Duodenal mucosa (tissue), 2 donors: ENCODE measurements around the gene ATAD3B.

Experiments
- H3K27ac ChIP-seq: one replicate; pipeline ENCODE4 v1.7.0; 2013; ENCODE audit warnings: low read depth, low read length
- H3K27me3 ChIP-seq, 2 donors: one replicate each; pipeline ENCODE4 v1.7.0; 2013; ENCODE audit warnings: low read length in 2 of 2, control low read depth in 1 of 2; ENCODE audit not compliant: insufficient read depth in 2 of 2, control insufficient read depth in 1 of 2
- H3K36me3 ChIP-seq, 2 donors: one replicate each; pipeline ENCODE4 v1.7.0; 2013; ENCODE audit warnings: low read length in 2 of 2, control low read depth in 1 of 2; ENCODE audit not compliant: insufficient read depth in 2 of 2, control insufficient read depth in 1 of 2
- H3K4me1 ChIP-seq, 2 donors: one replicate each; pipeline ENCODE4 v1.7.0; 2013; ENCODE audit warnings: low read length in 2 of 2, control low read depth in 1 of 2; ENCODE audit not compliant: insufficient read depth in 2 of 2, control insufficient read depth in 1 of 2
- H3K4me3 ChIP-seq, 2 donors: one replicate each; pipeline ENCODE4 v1.7.0; 2013; ENCODE audit warnings: low read length in 2 of 2, low read depth in 1 of 2
- H3K9ac ChIP-seq, 2 donors: one replicate each; pipeline ENCODE4 v1.7.0; 2013; ENCODE audit warnings: low read length in 2 of 2, low read depth in 1 of 2
- H3K9me3 ChIP-seq, 2 donors: one replicate each; pipeline ENCODE4 v1.7.0; 2013; ENCODE audit warnings: low read length in 2 of 2, control low read depth in 1 of 2; ENCODE audit not compliant: control insufficient read depth in 1 of 2

The ATAD3B gene

DNA sequence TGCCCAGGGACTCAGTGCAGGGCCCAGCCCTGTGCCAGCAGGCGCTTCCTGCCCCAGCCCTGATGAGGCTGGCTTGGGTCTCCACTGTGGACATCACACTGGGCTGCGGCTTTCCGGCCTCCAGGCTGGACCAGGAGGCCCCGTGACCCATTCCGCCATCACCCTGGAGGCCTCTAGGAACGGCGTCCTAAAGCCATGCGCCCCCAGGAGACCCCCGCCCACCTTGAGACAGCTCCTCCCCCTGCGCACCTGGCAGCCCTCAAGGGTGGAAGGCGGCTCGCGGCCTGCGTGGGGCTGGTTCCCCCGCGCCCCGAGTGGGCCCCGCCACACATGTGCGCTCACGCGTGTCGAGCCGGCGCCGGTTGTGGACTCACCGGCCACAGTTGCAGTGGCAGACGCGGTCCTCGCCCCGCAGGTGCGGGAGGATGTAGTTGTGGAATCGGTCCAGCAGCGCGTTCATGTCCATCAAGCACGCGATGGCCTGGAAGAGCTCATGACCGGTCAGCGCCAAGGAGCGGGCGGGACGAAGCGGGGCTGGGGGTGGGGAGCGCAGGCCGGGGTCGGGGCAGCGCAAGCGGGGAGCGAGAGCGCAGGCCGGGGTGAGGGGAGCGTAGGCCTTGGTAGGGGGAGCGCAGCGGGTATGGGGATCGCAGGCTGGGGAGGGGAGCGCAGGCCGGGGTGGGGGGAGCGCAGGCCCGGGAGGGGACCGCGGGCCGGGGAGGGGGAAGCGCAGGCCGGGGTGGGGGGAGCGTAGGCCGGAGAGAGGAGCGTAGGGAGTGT, 67.9 kb downstream of the ATAD3B start:
- Histone ChIP-seq H3K27ac (peak overlapping the region; percentile 3), H3K9me3 (no peaks in the 10 kb centered on the region), H3K4me3 (peak overlapping the region; percentile 8 to 45)

DNA sequence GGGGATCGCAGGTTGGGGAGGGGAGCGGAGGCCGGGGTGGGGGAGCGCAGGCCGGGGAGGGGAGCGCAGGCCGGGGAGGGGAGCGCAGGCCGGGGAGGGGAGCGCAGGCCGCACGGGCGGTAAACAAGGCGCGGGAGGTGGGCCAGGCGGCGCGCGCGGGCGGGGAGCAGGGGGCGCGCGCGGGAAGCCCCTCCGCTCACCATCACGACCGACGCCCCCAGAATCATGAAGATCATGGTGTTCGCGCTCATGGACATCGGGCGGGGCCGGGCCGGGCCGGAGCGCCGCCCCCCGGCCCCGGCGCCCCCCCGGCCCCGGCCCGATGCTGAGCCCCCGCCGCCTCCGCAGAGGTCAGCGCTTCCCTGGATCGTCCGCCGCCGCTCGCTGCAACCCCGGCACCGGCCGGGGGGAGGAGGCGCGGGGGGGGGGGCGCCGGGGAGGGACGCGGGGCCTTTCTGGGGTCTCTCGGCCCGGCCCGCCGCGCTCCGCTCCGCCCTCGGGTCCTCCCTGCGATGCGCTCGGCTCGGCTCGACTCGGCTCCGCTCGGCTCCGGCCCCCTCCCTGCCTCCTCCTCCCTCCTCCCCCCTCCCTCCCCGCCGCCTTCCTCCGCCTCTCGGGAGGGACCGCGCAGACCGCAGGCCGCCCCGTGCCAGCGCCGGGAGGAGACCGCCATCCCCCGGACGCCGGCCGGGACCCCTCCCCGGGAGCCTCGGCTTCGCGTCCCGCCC, 68.7 kb downstream of the ATAD3B start, which contains the start of gene TMEM240:
Gene TMEM240, minus strand, starts transcription at position 535 of the 728 bp plus-strand sequence. Its CDS starts 278 bp downstream, at position 257.
- H3K27me3 ChIP-seq, result peaks cover 0 to 4% of the 10 kb centered on the region in 2 donors
- H3K9ac ChIP-seq, result no peak within 1 kb of the TSS
- peaks cover 0 to 23% of the 10 kb centered on the region in 2 donors for H3K36me3 ChIP-seq
- H3K4me1 ChIP-seq, result peaks cover 0 to 10% of the 10 kb centered on the region in 2 donors
- H3K4me3 ChIP-seq, result peak within 1 kb of the TSS; percentile 8 to 45
- no peaks in the 10 kb centered on the region for H3K9me3 ChIP-seq
- peak within 1 kb of the TSS; percentile 3 for H3K27ac ChIP-seq

More for the DNA sequence above, 67.9 kb downstream of the ATAD3B start:
- Histone ChIP-seq H3K27me3 (peaks cover 0 to 4% of the 10 kb centered on the region in 2 donors), H3K36me3 (peaks cover 0 to 23% of the 10 kb centered on the region in 2 donors), H3K4me1 (peaks cover 0 to 10% of the 10 kb centered on the region in 2 donors), H3K9ac (no peak overlapping the region)

DNA sequence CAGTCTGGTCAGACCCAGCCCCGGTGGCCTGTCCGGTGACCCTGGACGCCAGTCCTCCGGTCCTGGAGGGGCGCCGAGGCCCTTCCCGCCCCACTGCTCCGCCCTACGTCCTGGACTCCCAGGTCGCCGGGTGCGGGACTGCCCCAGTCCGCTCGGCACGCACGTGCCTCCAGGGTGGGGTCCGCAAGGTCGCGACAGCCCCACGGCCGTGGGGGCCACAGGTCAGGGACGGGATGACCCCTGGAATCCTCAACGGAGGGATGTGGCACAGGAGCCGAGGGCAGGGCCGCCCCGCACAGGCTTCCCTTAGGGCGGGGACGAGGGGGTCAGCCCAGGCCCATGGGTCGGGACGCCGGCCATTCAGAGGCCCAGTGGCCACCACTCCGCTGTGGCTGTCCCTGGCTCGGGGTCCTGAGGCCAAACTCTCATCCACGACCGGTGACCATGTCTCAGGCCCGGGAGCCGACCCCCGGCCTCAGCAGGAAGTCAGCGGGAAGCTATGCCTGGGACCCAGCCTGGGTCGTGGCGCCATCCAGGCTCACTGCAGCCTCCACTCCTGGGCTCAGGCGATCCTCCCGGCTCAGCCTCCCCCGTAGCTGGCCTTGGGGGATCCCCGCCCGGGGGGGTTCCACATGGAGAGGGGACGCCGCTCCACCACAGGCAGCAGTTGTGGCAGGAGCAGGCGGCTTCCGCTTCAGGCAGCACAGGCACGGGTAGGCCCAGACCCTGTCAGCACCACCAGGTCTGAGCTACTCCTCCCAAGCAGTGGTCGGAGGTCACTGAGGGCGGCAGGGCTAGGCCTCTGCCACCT, 69.5 kb downstream of the ATAD3B start:
- H3K9ac ChIP-seq, result no peak overlapping the region
- peaks cover 0 to 23% of the 10 kb centered on the region in 2 donors for H3K36me3 ChIP-seq
- peaks cover 0 to 10% of the 10 kb centered on the region in 2 donors for H3K4me1 ChIP-seq
- H3K9me3 ChIP-seq, result no peaks in the 10 kb centered on the region
- H3K4me3 ChIP-seq, result peak overlapping the region in 1 of 2 donors; percentile 28
- no peak overlapping the region for H3K27ac ChIP-seq
- peaks cover 0 to 4% of the 10 kb centered on the region in 2 donors for H3K27me3 ChIP-seq

DNA sequence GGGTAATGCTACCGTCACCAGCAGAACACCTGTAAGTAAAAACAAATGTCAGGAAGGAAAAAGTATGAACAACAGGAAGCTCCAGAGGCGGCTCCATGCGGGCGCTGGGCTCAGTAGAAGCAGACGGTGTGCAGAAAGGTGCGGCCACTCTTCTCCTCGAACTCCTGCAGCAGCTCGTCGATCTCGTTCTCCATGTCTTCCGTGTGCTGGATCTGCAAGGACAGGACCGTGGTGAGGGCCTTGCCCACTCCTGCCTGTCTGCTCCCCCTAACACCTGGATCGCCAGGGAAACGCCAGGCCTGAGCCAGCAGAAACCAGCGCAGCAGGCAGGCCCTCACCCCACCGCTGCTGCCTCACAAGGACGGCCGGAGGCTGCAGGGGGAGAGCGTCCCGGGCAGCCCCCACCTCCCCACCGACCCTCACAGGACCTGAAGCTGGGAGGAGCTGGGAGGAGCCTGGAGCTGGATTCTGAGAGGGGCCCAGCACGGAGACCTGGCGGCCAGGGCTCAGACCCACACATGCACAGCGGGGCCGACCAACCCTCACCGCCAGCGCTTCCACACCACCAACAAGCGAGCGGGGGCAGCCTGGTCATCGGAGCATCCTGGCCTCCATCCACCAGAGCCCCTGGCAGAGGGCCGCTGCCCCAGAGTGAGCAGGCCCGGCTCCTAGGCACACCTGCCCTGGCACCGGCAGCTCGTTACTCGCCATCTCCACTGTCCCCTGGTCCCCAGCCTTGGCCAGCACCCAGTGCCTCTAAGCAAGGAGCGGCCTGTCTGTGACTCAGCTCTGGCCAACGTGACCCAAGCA, 70.6 kb downstream of the ATAD3B start:
- H3K9ac ChIP-seq, result no peak overlapping the region
- peaks cover 0 to 4% of the 10 kb centered on the region in 2 donors for H3K27me3 ChIP-seq
- no peak overlapping the region for H3K27ac ChIP-seq
- peaks cover 0 to 10% of the 10 kb centered on the region in 2 donors for H3K4me1 ChIP-seq
- peaks cover 0 to 24% of the 10 kb centered on the region in 2 donors for H3K36me3 ChIP-seq
- H3K9me3 ChIP-seq, result no peaks in the 10 kb centered on the region
- H3K4me3 ChIP-seq, result no peak overlapping the region

GRCh38 chr1:1542766-1543705, 71.5 kb downstream of the ATAD3B start:
- Histone ChIP-seq H3K27me3 (peaks cover 0 to 4% of the 10 kb centered on the region in 2 donors), H3K9me3 (no peaks in the 10 kb centered on the region), H3K9ac (no peak overlapping the region), H3K4me3 (no peak overlapping the region), H3K27ac (no peak overlapping the region), H3K4me1 (peaks cover 0 to 10% of the 10 kb centered on the region in 2 donors), H3K36me3 (peaks cover 0 to 22% of the 10 kb centered on the region in 2 donors)

- H3K4me3 ChIP-seq, result no peak overlapping the region
- H3K36me3 ChIP-seq, result peaks cover 0 to 22% of the 10 kb centered on the region in 2 donors
- no peaks in the 10 kb centered on the region for H3K9me3 ChIP-seq
- peaks cover 0 to 4% of the 10 kb centered on the region in 2 donors for H3K27me3 ChIP-seq
- peaks cover 0 to 10% of the 10 kb centered on the region in 2 donors for H3K4me1 ChIP-seq
- no peak overlapping the region for H3K9ac ChIP-seq
- no peak overlapping the region for H3K27ac ChIP-seq
Observed at GRCh38 chr1:1543706-1544099, 72.1 kb downstream of the ATAD3B start.

- Histone ChIP-seq H3K4me1 (peaks cover 0 to 10% of the 10 kb centered on the region in 2 donors), H3K9ac (no peak overlapping the region), H3K27me3 (peaks cover 0 to under 1% of the 10 kb centered on the region in 2 donors), H3K27ac (no peak overlapping the region), H3K36me3 (peaks cover 0 to 22% of the 10 kb centered on the region in 2 donors), H3K4me3 (no peak overlapping the region), H3K9me3 (no peaks in the 10 kb centered on the region)
Observed at GRCh38 chr1:1544544-1544943, 73.0 kb downstream of the ATAD3B start.
